PC-9 (cell line): ENCODE measurements around the gene PCAT6. TPM values are rescaled to one million over a fixed set of nuclear protein-coding genes. Genes with fewer than 3 reads are reported as not detected.

ENCODE experiments used
- BruUV-seq: library from RNA; stranded (reverse); fragments of 400-500 nt; replicated peaks from 2 replicates; lab custom pipeline; 2021; lab: Mats Ljungman, UMichigan
- CTCF ChIA-PET: fragments of 300-600 bp; sonication (Branson Sonifier 250); formaldehyde crosslinking; loops from one replicate; lab custom pipeline; 2022; ENCODE audit warnings: antibody characterized with exemption; lab: Charles Lee
- POLR2A ChIA-PET: fragments of 300-600 bp; sonication (Branson Sonifier 250); formaldehyde crosslinking; loops from one replicate; lab custom pipeline; 2022; ENCODE audit warnings: antibody characterized with exemption; ENCODE audit not compliant: unreplicated experiment; lab: Charles Lee
- DNase-seq, 2 experiments: peaks; one replicate each; pipeline versions ENCODE4 v3.0.0 to v3.0.0-alpha.2; 2015 to 2022; ENCODE audit warnings: mixed read lengths in 1 of 2
- H2AFZ ChIP-seq: fragments of 200-600 bp; sonication (generic); 2 replicates; pipeline ENCODE4 v1.8.1; 2017; ENCODE audit warnings: antibody characterized with exemption
- H3F3A ChIP-seq: fragments of 200-600 bp; sonication (generic); 2 replicates; pipeline ENCODE4 v1.8.1; 2017; ENCODE audit warnings: antibody characterized with exemption, mild to moderate bottlenecking, low read depth; ENCODE audit not compliant: insufficient read depth
- H3K27ac ChIP-seq: fragments of 200-600 bp; sonication (generic); 2 replicates; pipeline ENCODE4 v1.6.1; 2016; ENCODE audit warnings: mixed run types
- H3K27me3 ChIP-seq: fragments of 200-600 bp; sonication (generic); 2 replicates; pipeline ENCODE4 v1.6.1; 2016; ENCODE audit warnings: low read depth, mixed run types; ENCODE audit not compliant: insufficient read depth
- H3K36me3 ChIP-seq: fragments of 200-600 bp; sonication (generic); 2 replicates; pipeline ENCODE4 v1.6.1; 2016; ENCODE audit warnings: low read depth, mixed run types
- H3K4me1 ChIP-seq: fragments of 200-600 bp; sonication (generic); replicated peaks from 2 replicates; pipeline ENCODE4 v1.6.1; 2016; ENCODE audit warnings: mixed run types; ENCODE audit not compliant: insufficient read depth
- H3K4me2 ChIP-seq: fragments of 200-600 bp; sonication (generic); 2 replicates; pipeline ENCODE4 v1.6.1; 2017; ENCODE audit warnings: mixed run types
- H3K4me3 ChIP-seq: fragments of 200-600 bp; sonication (generic); 2 replicates; pipeline ENCODE4 v1.6.1; 2016; ENCODE audit warnings: mixed run types
- H3K79me2 ChIP-seq: fragments of 200-600 bp; sonication (generic); 2 replicates; pipeline ENCODE4 v1.6.1; 2017; ENCODE audit warnings: low read depth, mixed run types
- H3K9me2 ChIP-seq: fragments of 200-600 bp; sonication (generic); 2 replicates; pipeline ENCODE4 v1.8.1; 2017; ENCODE audit warnings: mild to moderate bottlenecking; ENCODE audit not compliant: insufficient read depth
- H3K9me3 ChIP-seq: fragments of 200-600 bp; sonication (generic); 2 replicates; pipeline ENCODE4 v1.8.1; 2016; ENCODE audit warnings: low read depth; ENCODE audit not compliant: insufficient read depth
- H4K20me1 ChIP-seq: fragments of 200-600 bp; sonication (generic); 2 replicates; pipeline ENCODE4 v1.8.1; 2017; ENCODE audit not compliant: insufficient read depth
- EZH2 ChIP-seq: fragments of 200-600 bp; sonication (generic); IDR thresholded peaks from 2 replicates; pipeline ENCODE4 v1.8.0; 2017; ENCODE audit warnings: antibody characterized with exemption, low read depth
- intact Hi-C: fragments of 100-400 bp; cut with micrococcal nuclease; formaldehyde crosslinking; loops from one replicate; pipeline ENCODE4 v1.10.0; 2022; ENCODE audit not compliant: unreplicated experiment
- total RNA-seq: library from RNA; stranded (reverse); gene quantifications from 2 replicates; pipeline ENCODE4 v1.2.3, GENCODE V29; 2021
- TF ChIP-seq, protein P1 (sequence below): fragments of 200-600 bp; sonication (generic); conservative IDR thresholded peaks from 2 replicates; pipeline ENCODE4 v1.6.1; 2017; ENCODE audit warnings: mixed run types, antibody characterized with exemption, mild to moderate bottlenecking, moderate library complexity

The PCAT6 gene
- total RNA-seq, 1 experiment from 2014 or later: 1.7 TPM

DNA sequence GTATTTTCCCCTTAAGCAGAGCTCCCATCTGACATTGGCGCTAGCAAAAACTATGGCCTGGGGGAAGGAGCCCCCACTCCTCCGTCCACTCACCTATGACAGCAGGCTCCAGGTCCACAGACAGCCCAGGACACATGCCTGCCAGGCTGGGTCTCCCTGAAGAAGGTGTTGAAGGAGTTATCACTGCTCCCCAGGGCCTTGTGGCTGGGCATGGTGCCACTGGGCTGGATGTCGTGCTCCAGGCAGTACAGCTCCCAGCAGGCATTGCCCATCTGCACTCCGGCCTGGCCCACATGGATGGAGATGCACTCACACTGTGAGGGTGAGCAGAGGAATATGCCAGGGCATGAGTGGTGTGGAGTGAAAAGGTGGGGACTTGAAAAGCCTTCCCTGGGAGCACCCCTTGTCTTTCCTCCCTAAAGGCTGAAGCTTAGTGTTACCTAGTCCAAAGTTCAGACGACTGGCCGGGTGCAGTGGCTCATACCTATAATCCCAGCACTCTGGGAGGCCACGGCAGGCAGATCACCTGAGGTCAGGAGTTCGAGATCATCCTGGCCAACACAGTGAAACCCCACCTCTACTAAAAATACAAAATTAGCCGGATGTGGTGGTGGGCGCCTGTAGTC lies 48.1 kb downstream of the PCAT6 start:
- CTCF ChIA-PET: interaction anchor here (0.6 kb wide), 1 partner anchor 84 kb away, joined by 3 read pairs; no protein-coding TSS in a partner anchor
- Histone ChIP-seq H3K9me2 (no peaks in the 10 kb centered on the region), H3K27ac (no peak overlapping the region), H3K9me3 (no peaks in the 10 kb centered on the region), H3K27me3 (no peaks in the 10 kb centered on the region), H3F3A (peaks cover 19% of the 10 kb centered on the region), H3K79me2 (no peaks in the 10 kb centered on the region; the same call in 1 of the 2 replicates), H3K4me2 (no peak overlapping the region), H3K4me3 (no peak overlapping the region), H3K36me3 (no peaks in the 10 kb centered on the region), H2AFZ (no peak overlapping the region), H3K4me1 (peaks cover 22% of the 10 kb centered on the region), H4K20me1 (no peaks in the 10 kb centered on the region)
- TF ChIP-seq, protein P1, sequence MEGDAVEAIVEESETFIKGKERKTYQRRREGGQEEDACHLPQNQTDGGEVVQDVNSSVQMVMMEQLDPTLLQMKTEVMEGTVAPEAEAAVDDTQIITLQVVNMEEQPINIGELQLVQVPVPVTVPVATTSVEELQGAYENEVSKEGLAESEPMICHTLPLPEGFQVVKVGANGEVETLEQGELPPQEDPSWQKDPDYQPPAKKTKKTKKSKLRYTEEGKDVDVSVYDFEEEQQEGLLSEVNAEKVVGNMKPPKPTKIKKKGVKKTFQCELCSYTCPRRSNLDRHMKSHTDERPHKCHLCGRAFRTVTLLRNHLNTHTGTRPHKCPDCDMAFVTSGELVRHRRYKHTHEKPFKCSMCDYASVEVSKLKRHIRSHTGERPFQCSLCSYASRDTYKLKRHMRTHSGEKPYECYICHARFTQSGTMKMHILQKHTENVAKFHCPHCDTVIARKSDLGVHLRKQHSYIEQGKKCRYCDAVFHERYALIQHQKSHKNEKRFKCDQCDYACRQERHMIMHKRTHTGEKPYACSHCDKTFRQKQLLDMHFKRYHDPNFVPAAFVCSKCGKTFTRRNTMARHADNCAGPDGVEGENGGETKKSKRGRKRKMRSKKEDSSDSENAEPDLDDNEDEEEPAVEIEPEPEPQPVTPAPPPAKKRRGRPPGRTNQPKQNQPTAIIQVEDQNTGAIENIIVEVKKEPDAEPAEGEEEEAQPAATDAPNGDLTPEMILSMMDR: no peak
- no peak for TF ChIP-seq EZH2
- no peak for DNase-seq
- POLR2A ChIA-PET: no interaction called here
- intact Hi-C loops: no loop called here
- no TSS peak for BruUV-seq

DNA sequence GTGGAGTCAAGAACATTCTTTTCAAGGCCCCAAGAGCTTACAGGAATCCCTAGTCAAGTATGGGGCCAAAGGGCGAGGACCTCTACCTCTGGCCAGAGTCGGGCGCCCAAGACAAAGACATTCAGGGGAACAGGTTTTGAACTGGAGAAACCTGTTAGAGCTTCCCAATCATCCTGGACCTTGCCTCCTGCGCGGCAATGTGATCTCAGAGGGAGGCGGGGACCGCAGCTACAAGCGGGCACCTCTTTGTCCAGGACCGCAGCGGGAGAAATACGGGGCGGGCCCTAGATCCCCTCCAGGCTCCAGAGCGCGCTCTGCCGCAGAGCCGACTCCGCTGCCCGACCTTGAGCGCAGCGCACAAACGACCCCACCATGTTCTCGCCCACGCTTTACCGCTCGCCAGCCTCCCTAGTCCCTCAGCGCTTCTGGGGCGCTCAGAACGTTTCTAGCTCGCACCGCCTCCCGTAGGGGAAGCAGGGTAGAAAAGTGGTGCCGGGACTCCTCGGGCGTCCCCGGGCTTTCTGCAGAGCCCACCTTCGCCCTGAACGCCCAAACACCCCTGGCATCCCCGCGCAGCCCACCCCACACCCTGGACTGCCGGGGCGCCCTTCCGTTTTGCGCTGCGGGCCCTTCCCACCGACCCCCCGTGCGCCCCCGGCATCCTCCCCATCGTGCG lies 50.1 kb downstream of the PCAT6 start:
- DNase-seq: peak; percentile 89 to 94
- CTCF ChIA-PET: no interaction called here
- H3K27ac ChIP-seq: peak overlapping the region; percentile 62
- TF ChIP-seq EZH2: no peak
- TF ChIP-seq, protein P1: 0 out of 2 replicates have a peak, but pooled peaks have one; percentile 11
- no TSS peak for BruUV-seq
- peak overlapping the region; percentile 57 for H3K4me3 ChIP-seq
- POLR2A ChIA-PET: interaction anchor here (0.6 to 0.9 kb wide), 9 partner anchors 12 to 420 kb away, joined by 3 to 36 read pairs (median 5); partner anchors contain the start of genes RABIF and TMEM183A
- no peaks in the 10 kb centered on the region for H3K9me2 ChIP-seq
- no peaks in the 10 kb centered on the region for H3K36me3 ChIP-seq
- peak overlapping the region; percentile 89 for H2AFZ ChIP-seq
- H3K79me2 ChIP-seq: no peaks in the 10 kb centered on the region; the same call in 1 of the 2 replicates
- no peaks in the 10 kb centered on the region for H3K9me3 ChIP-seq
- no peaks in the 10 kb centered on the region for H4K20me1 ChIP-seq
- peak overlapping the region; percentile 85 for H3K4me2 ChIP-seq
- intact Hi-C loops: loop anchor here (2.0 kb wide), 2 partner anchors 28 to 50 kb away; partner anchors contain the start of genes PCAT6 and RABIF
- peaks cover 22% of the 10 kb centered on the region for H3K4me1 ChIP-seq
- H3F3A ChIP-seq: peaks cover 19% of the 10 kb centered on the region
- no peaks in the 10 kb centered on the region for H3K27me3 ChIP-seq

Other genes starting within 250 kb of the PCAT6 start
- gene SYT2, start 100.5 kb upstream of the PCAT6 start, total RNA-seq: 0.07 TPM in 1 of 2 replicates, not detected in the other
- gene KDM5B, start 2.5 kb upstream of the PCAT6 start, total RNA-seq: 99.8 and 110 TPM in 2 replicates
- gene RABIF, start 78.2 kb downstream of the PCAT6 start, total RNA-seq: 9.4 and 10.9 TPM in 2 replicates
- gene KLHL12, start 116.3 kb downstream of the PCAT6 start, total RNA-seq: 29.6 and 33.1 TPM in 2 replicates
- 102 and 113 TPM in 2 replicates for gene ADIPOR1, start 147.4 kb downstream of the PCAT6 start, total RNA-seq
- 14.5 and 21.2 TPM in 2 replicates for gene CYB5R1, start 156.3 kb downstream of the PCAT6 start, total RNA-seq
- gene TMEM183A, start 196.4 kb downstream of the PCAT6 start, total RNA-seq: 53.5 and 63.1 TPM in 2 replicates
- 1.2 and 5.0 TPM in 2 replicates for gene PPFIA4, start 215.5 kb downstream of the PCAT6 start, total RNA-seq